IMR-90 (cell line): ENCODE results near the gene ABHD10. TPM values are rescaled to one million over a fixed set of nuclear protein-coding genes. Genes with fewer than 3 reads are reported as not detected.

ENCODE experiments used
- ATAC-seq: fragments of 200-7000 bp; cut with Tn5 transposase; 2 replicates; pipeline ENCODE4 v1.9.1; 2020; ENCODE audit warnings: low read depth, mild to moderate bottlenecking, moderate library complexity
- BruUV-seq: library from RNA; stranded (reverse); fragments of 400-500 nt; replicated peaks from 2 replicates; lab custom pipeline; 2021; lab: Mats Ljungman, UMichigan
- CTCF ChIA-PET: fragments of 300-600 bp; formaldehyde crosslinking; extraction: SDS; loops from one replicate; lab custom pipeline; 2021; ENCODE audit warnings: antibody characterized with exemption; lab: Yijun Ruan, JAX
- POLR2A ChIA-PET: fragments of 300-600 bp; sonication (Branson Sonifier 250); formaldehyde crosslinking; loops from one replicate; lab custom pipeline; 2022; ENCODE audit warnings: antibody characterized with exemption; ENCODE audit not compliant: unreplicated experiment; lab: Charles Lee
- DNase-seq: peaks from one replicate; pipeline ENCODE4 v3.0.0; 2013
- H2AFZ ChIP-seq: replicated peaks from 2 replicates; pipeline ENCODE3; 2013; ENCODE audit warnings: low read length, mild to moderate bottlenecking; ENCODE audit not compliant: poor library complexity
- H2AK5ac ChIP-seq: 2 replicates; pipeline ENCODE4 v1.6.1; 2013; ENCODE audit warnings: low read depth, low read length, inconsistent platforms
- H2AK9ac ChIP-seq: replicated peaks from 2 replicates; pipeline ENCODE3; 2013; ENCODE audit warnings: mild to moderate bottlenecking, low read depth, low read length, moderate library complexity; ENCODE audit not compliant: poor library complexity
- H2BK120ac ChIP-seq: 2 replicates; pipeline ENCODE4 v1.6.1; 2013; ENCODE audit warnings: low read depth, low read length, inconsistent platforms
- H2BK15ac ChIP-seq: 3 replicates; pipeline ENCODE4 v1.6.1; 2013; ENCODE audit warnings: low read depth, low read length, inconsistent platforms
- H2BK20ac ChIP-seq: 2 replicates; pipeline ENCODE4 v1.6.1; 2013; ENCODE audit warnings: low read depth, mild to moderate bottlenecking, inconsistent platforms, low read length, moderate library complexity
- H2BK5ac ChIP-seq: 2 replicates; pipeline ENCODE4 v1.6.1; 2013; ENCODE audit warnings: mild to moderate bottlenecking, low read depth, low read length, inconsistent platforms; ENCODE audit not compliant: poor library complexity, severe bottlenecking
- H3K14ac ChIP-seq: replicated peaks from 2 replicates; pipeline ENCODE4 v1.6.1; 2013; ENCODE audit warnings: low read depth, low read length, inconsistent platforms
- H3K18ac ChIP-seq: 2 replicates; pipeline ENCODE4 v1.6.1; 2013; ENCODE audit warnings: low read depth, low read length, control low read depth
- H3K23ac ChIP-seq: 2 replicates; pipeline ENCODE4 v1.6.1; 2013; ENCODE audit warnings: low read depth, low read length, inconsistent platforms
- H3K27ac ChIP-seq: 2 replicates; pipeline ENCODE4 v1.5.1; 2013; ENCODE audit warnings: mild to moderate bottlenecking, control low read depth, low read length; ENCODE audit not compliant: insufficient read depth
- H3K27me3 ChIP-seq: 2 replicates; pipeline ENCODE4 v1.6.1; 2013; ENCODE audit warnings: low read length; ENCODE audit not compliant: control insufficient read depth, insufficient read depth
- H3K36me3 ChIP-seq: 2 replicates; pipeline ENCODE4 v1.6.1; 2013; ENCODE audit warnings: low read length, mixed read lengths; ENCODE audit not compliant: control insufficient read depth, insufficient read depth
- H3K4ac ChIP-seq: 2 replicates; pipeline ENCODE4 v1.6.1; 2013; ENCODE audit warnings: low read depth, low read length, inconsistent platforms
- H3K4me1 ChIP-seq: 2 replicates; pipeline ENCODE4 v1.6.1; 2013; ENCODE audit warnings: low read length, mixed read lengths; ENCODE audit not compliant: control insufficient read depth, insufficient read depth
- H3K4me2 ChIP-seq: 2 replicates; pipeline ENCODE4 v1.6.1; 2013; ENCODE audit warnings: low read depth, mild to moderate bottlenecking, control low read depth, low read length, moderate library complexity
- H3K4me3 ChIP-seq: 2 replicates; pipeline ENCODE4 v1.5.1; 2013; ENCODE audit warnings: low read depth, mild to moderate bottlenecking, control low read depth, low read length, moderate library complexity; ENCODE audit not compliant: insufficient read depth
- H3K56ac ChIP-seq: 2 replicates; pipeline ENCODE4 v1.6.1; 2013; ENCODE audit warnings: low read length, inconsistent platforms; ENCODE audit not compliant: insufficient read depth; ENCODE audit errors: extremely low read depth
- H3K79me1 ChIP-seq, 2 experiments: 2 replicates each; pipeline ENCODE4 v1.6.1; 2013; ENCODE audit warnings: low read length in 2 of 2, inconsistent platforms in 1 of 2, low read depth in 1 of 2
- H3K9ac ChIP-seq: 2 replicates; pipeline ENCODE4 v1.6.1; 2013; ENCODE audit warnings: low read depth, low read length, control low read depth
- H3K9me1 ChIP-seq: 2 replicates; pipeline ENCODE4 v1.6.1; 2013; ENCODE audit warnings: low read length, inconsistent platforms; ENCODE audit not compliant: insufficient read depth
- H3K9me3 ChIP-seq: 2 replicates; pipeline ENCODE4 v1.6.1; 2013; ENCODE audit warnings: low read length; ENCODE audit not compliant: control insufficient read depth, insufficient read depth
- H4K20me1 ChIP-seq: 2 replicates; pipeline ENCODE4 v1.6.1; 2013; ENCODE audit warnings: low read length, inconsistent platforms; ENCODE audit not compliant: insufficient read depth
- H4K5ac ChIP-seq: 2 replicates; pipeline ENCODE4 v1.6.1; 2013; ENCODE audit warnings: mild to moderate bottlenecking, low read depth, low read length, control low read depth
- H4K8ac ChIP-seq, 2 experiments: 2 replicates each; pipeline ENCODE4 v1.6.1; 2013; ENCODE audit warnings: low read depth in 2 of 2, low read length in 2 of 2, control low read depth in 1 of 2, inconsistent platforms in 1 of 2
- H4K91ac ChIP-seq: 2 replicates; pipeline ENCODE4 v1.6.1; 2013; ENCODE audit warnings: low read depth, low read length, inconsistent platforms; ENCODE audit not compliant: insufficient read depth
- BHLHE40 ChIP-seq: fragments of 150-350 bp; IDR thresholded peaks from 2 replicates; pipeline ENCODE4 v1.6.1; 2016; ENCODE audit warnings: mild to moderate bottlenecking, low read depth, low read length
- CEBPB ChIP-seq: IDR thresholded peaks from 2 replicates; pipeline ENCODE4 v1.6.1; 2012; ENCODE audit warnings: low read depth, low read length, improper control_type of control experiment
- CHD1 ChIP-seq: IDR thresholded peaks from 2 replicates; pipeline ENCODE4 v1.6.1; 2012; ENCODE audit warnings: low read depth, low read length, improper control_type of control experiment
- FOS ChIP-seq: fragments of 150-350 bp; IDR thresholded peaks from 2 replicates; pipeline ENCODE4 v1.6.1; 2016; ENCODE audit warnings: low read depth, low read length
- MAFK ChIP-seq: IDR thresholded peaks from 2 replicates; pipeline ENCODE4 v1.6.1; 2012; ENCODE audit warnings: low read depth, low read length, improper control_type of control experiment
- MAZ ChIP-seq: IDR thresholded peaks from 2 replicates; pipeline ENCODE4 v1.6.1; 2012; ENCODE audit warnings: low read depth, mild to moderate bottlenecking, low read length, improper control_type of control experiment, moderate library complexity, borderline replicate concordance
- MXI1 ChIP-seq: IDR thresholded peaks from 2 replicates; pipeline ENCODE4 v1.6.1; 2012; ENCODE audit warnings: low read depth, mild to moderate bottlenecking, low read length, moderate library complexity, borderline replicate concordance
- NFE2L2 ChIP-seq: fragments of 150-350 bp; IDR thresholded peaks from 2 replicates; pipeline ENCODE4 v1.6.1; 2016; ENCODE audit warnings: low read depth, mild to moderate bottlenecking, low read length
- POLR2A ChIP-seq: IDR thresholded peaks from 2 replicates; pipeline ENCODE4 v1.6.1; 2012; ENCODE audit warnings: mild to moderate bottlenecking, low read depth, low read length
- RAD21 ChIP-seq: IDR thresholded peaks from 2 replicates; pipeline ENCODE4 v1.6.1; 2012; ENCODE audit warnings: low read length, improper control_type of control experiment
- RCOR1 ChIP-seq: IDR thresholded peaks from 2 replicates; pipeline ENCODE4 v1.6.1; 2012; ENCODE audit warnings: mild to moderate bottlenecking, low read length, improper control_type of control experiment; ENCODE audit not compliant: insufficient replicate concordance
- RFX5 ChIP-seq: IDR thresholded peaks from 2 replicates; pipeline ENCODE4 v1.8.0; 2012; ENCODE audit warnings: low read depth, mild to moderate bottlenecking, low read length, moderate library complexity
- SMC3 ChIP-seq: fragments of 150-350 bp; IDR thresholded peaks from 2 replicates; pipeline ENCODE4 v1.6.1; 2016; ENCODE audit warnings: low read depth, mild to moderate bottlenecking, antibody characterized with exemption, low read length, moderate library complexity
- WGBS, 2 experiments: methylation state at CpG; one replicate each; pipeline versions ENCODE4 v1.1.5 to v1.1.7; 2013; ENCODE audit warnings: missing lambda C conversion rate in 2 of 2; ENCODE audit not compliant: insufficient read length in 1 of 2; ENCODE audit errors: extremely low coverage in 2 of 2; 5-methylcytosine and 5-hydroxymethylcytosine counted together
- dilution Hi-C: fragments of 300-500 bp; cut with HindIII; formaldehyde crosslinking; loops from one replicate; pipeline ENCODE4 v1.14.3; 2018; ENCODE audit warnings: low sequenced_read_pairs; ENCODE audit not compliant: unreplicated experiment
- in situ Hi-C: fragments of 300-500 bp; cut with MboI; formaldehyde crosslinking; loops from 3 replicates; pipeline ENCODE4 v1.14.3; 2019; ENCODE audit warnings: low sequenced_read_pairs, inconsistent platforms, mixed read lengths
- intact Hi-C: fragments of 100-400 bp; cut with micrococcal nuclease; formaldehyde crosslinking; loops from 2 replicates; pipeline ENCODE4 v1.10.0; 2022
- polyA plus RNA-seq, 3 experiments: library from polyadenylated mRNA; depleted of rRNA; stranded (reverse); fragments of >200 nt; gene quantifications; 2 replicates each; pipeline ENCODE4 v1.2.3, GENCODE V29; 2012; ENCODE audit warnings: low replicate concordance in 1 of 3
- total RNA-seq: library from RNA; depleted of rRNA; stranded (reverse); fragments of >200 nt; gene quantifications from 2 replicates; pipeline ENCODE4 v1.2.3, GENCODE V29; 2012
- TF ChIP-seq, protein P1 (sequence below): conservative IDR thresholded peaks from 2 replicates; pipeline ENCODE4 v1.5.1; 2012; ENCODE audit warnings: mild to moderate bottlenecking, low read depth, low read length, improper control_type of control experiment
- TF ChIP-seq, protein P2 (sequence below): fragments of 150-350 bp; IDR thresholded peaks from 2 replicates; pipeline ENCODE4 v1.6.1; 2016; ENCODE audit warnings: low read depth, mild to moderate bottlenecking, low read length, moderate library complexity, borderline replicate concordance
- TF ChIP-seq, protein P3 (sequence below): fragments of 150-350 bp; IDR thresholded peaks from 2 replicates; pipeline ENCODE4 v1.6.1; 2017; ENCODE audit warnings: mild to moderate bottlenecking, antibody characterized with exemption, low read length, low read depth

ABHD10 gene
- total and polyA plus RNA-seq, 2 of the 4 experiments (the other 2 are of a cell fraction) = 24.7 to 57.2 TPM

DNA sequence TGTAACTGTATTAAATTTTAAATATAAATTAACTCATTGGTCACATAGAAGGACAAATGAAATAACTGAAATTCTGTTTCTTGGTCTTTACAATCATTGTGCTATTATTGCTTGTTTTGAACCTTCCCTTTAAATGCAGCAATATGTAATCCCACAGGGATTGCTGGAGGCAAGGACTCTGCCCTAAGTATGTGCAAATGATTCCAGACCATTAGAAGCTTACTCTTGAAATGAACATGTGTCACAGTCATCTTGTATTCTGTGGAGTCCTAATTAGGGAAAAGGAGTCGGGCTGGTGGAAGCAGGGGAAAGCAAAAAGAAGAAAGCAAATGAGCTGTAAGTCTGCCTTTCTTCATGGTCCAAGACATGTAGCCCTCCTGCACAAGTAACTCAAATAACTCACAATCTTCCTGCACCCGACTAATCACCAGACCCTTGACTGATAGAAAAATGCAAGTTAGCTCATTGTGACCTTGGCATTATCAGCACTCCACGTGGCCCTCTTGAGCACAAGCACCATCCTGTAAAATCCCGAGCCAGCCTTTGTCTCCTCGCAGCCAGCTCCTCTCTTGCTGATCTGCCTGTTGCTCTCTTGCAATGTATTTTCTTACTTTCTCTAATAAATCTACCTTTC is 53.4 kb downstream of the ABHD10 start:
- H3K18ac ChIP-seq = no peak overlapping the region
- H3K4me2 ChIP-seq = no peak overlapping the region
- no peak overlapping the region for H3K9ac ChIP-seq
- TF ChIP-seq, protein P1, sequence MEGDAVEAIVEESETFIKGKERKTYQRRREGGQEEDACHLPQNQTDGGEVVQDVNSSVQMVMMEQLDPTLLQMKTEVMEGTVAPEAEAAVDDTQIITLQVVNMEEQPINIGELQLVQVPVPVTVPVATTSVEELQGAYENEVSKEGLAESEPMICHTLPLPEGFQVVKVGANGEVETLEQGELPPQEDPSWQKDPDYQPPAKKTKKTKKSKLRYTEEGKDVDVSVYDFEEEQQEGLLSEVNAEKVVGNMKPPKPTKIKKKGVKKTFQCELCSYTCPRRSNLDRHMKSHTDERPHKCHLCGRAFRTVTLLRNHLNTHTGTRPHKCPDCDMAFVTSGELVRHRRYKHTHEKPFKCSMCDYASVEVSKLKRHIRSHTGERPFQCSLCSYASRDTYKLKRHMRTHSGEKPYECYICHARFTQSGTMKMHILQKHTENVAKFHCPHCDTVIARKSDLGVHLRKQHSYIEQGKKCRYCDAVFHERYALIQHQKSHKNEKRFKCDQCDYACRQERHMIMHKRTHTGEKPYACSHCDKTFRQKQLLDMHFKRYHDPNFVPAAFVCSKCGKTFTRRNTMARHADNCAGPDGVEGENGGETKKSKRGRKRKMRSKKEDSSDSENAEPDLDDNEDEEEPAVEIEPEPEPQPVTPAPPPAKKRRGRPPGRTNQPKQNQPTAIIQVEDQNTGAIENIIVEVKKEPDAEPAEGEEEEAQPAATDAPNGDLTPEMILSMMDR = no peak
- TF ChIP-seq POLR2A (no peak), MAZ (no peak), RFX5 (no peak), NFE2L2 (no peak), RAD21 (no peak), MXI1 (no peak), CEBPB (no peak), RCOR1 (no peak), BHLHE40 (no peak), CHD1 (no peak), SMC3 (no peak), MAFK (no peak), FOS (no peak)
- TF ChIP-seq, protein P2, sequence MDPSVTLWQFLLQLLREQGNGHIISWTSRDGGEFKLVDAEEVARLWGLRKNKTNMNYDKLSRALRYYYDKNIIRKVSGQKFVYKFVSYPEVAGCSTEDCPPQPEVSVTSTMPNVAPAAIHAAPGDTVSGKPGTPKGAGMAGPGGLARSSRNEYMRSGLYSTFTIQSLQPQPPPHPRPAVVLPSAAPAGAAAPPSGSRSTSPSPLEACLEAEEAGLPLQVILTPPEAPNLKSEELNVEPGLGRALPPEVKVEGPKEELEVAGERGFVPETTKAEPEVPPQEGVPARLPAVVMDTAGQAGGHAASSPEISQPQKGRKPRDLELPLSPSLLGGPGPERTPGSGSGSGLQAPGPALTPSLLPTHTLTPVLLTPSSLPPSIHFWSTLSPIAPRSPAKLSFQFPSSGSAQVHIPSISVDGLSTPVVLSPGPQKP = no peak
- TF ChIP-seq, protein P3, sequence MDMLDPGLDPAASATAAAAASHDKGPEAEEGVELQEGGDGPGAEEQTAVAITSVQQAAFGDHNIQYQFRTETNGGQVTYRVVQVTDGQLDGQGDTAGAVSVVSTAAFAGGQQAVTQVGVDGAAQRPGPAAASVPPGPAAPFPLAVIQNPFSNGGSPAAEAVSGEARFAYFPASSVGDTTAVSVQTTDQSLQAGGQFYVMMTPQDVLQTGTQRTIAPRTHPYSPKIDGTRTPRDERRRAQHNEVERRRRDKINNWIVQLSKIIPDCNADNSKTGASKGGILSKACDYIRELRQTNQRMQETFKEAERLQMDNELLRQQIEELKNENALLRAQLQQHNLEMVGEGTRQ = no peak
- ATAC-seq = no peak
- no peak overlapping the region for H3K14ac ChIP-seq
- intact Hi-C loops (no loop called here), in situ Hi-C loops (no loop called here), dilution Hi-C loops (no loop called here)
- H4K91ac ChIP-seq = no peak overlapping the region
- no peak overlapping the region for H3K4ac ChIP-seq
- no peaks in the 10 kb centered on the region for H3K36me3 ChIP-seq
- H2BK15ac ChIP-seq = no peak overlapping the region
- H3K4me3 ChIP-seq = no peak overlapping the region
- no peak overlapping the region for H2AK5ac ChIP-seq
- no peak overlapping the region for H2BK5ac ChIP-seq
- H3K9me3 ChIP-seq = no peaks in the 10 kb centered on the region
- H2AFZ ChIP-seq = no peak overlapping the region
- BruUV-seq = no TSS peak
- no peak overlapping the region for H4K5ac ChIP-seq
- H2BK20ac ChIP-seq = no peak overlapping the region
- H3K4me1 ChIP-seq = no peaks in the 10 kb centered on the region
- H2AK9ac ChIP-seq = no peak overlapping the region
- ChIA-PET POLR2A (no interaction called here), CTCF (no interaction called here)
- H3K27me3 ChIP-seq = no peaks in the 10 kb centered on the region
- DNase-seq = no peak
- H3K9me1 ChIP-seq = no peaks in the 10 kb centered on the region
- no peak overlapping the region for H3K56ac ChIP-seq
- WGBS, 2 experiments = 67% methylated on average over 4 of the region's 5 CpGs; no CpG with 5 or more reads in 1 of the 2 experiments
- no peak overlapping the region for H2BK120ac ChIP-seq
- H3K27ac ChIP-seq = no peak overlapping the region
- no peak overlapping the region for H4K8ac ChIP-seq
- no peak overlapping the region for H3K23ac ChIP-seq
- H4K20me1 ChIP-seq = no peaks in the 10 kb centered on the region
- H3K79me1 ChIP-seq = no peaks in the 10 kb centered on the region
